ENCODE measurements around the gene KLHL29. TPM values are rescaled to one million over a fixed set of nuclear protein-coding genes. Genes with fewer than 3 reads are reported as not detected.

Gene KLHL29
- total RNA-seq, 1 experiment from 2014 or later, result 2.6 TPM

DNA sequence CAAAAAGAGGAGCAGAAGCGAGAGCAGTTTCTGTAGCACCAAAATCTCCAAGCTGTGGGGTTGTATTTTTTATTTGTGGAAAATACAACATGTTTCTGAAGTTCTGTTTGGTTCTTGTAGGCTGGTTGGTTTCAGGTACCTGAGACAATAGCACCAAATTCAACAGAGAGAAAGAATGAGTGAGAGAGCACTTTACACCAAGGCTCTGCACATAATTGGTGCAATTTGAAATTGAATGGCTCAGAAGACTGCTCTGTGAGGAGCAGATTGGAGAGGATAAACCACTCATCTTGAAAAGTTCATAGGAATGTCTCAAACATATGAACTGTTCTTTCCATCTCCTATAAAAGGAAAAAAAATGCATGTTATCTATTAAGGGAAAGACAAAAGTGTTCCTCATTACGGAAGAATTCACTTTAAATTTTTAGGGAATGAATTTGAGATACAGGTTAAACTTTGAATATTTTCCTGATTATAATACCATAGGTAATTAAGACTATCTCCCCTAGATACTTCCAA, 366.8 kb downstream of the KLHL29 start:
- POLR2A ChIA-PET (ENCODE audit: unreplicated experiment), result no interaction called here

DNA sequence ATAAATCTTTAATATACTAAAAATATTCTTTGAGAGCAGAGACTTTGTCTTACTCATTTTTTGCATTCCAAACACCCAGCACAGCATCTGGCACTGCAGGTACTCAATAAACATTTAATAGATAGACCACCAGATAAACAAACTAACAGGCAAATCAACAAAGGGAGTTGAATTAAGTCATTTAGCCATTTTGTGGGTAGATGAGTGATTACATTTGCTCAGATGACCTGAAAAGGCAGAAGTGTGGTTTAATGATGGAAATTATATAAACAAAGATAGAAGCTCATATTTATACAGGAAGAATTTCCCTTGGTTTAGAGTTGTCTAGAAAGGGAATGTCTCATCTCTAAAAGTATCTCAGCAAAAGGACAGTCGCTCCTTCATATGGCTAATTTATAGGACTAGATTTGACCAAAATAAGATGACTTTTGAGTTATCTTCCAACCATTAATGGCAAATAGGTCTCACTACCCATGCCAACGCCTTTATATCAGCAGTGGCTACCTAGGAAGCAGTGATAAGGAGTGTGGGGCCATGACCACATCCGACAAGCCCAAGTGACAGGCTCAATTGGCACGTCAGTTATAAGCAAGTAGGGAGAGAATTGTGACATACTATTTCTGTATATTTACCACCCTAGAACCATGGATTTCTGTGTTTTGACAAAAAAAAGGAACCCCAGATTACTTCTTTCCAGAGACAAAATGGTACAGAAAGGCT, 368.5 kb downstream of the KLHL29 start:
- no TSS peak for BruUV-seq (replicated peaks)
- no peak overlapping the region for H2AFZ ChIP-seq (ENCODE audit: low read length)
- ChIA-PET CTCF (no interaction called here), POLR2A (ENCODE audit: unreplicated experiment) (no interaction called here)
- no peak overlapping the region for H3K27ac ChIP-seq (ENCODE audit: low read length)
- no peaks in the 10 kb centered on the region for H3K79me2 ChIP-seq (ENCODE audit: low read length)
- H4K20me1 ChIP-seq (ENCODE audit: low read length), result no peaks in the 10 kb centered on the region
- intact Hi-C loops (cut with micrococcal nuclease), result no loop called here
- H3K9ac ChIP-seq (ENCODE audit: low read length), result no peak overlapping the region
- no peaks in the 10 kb centered on the region for H3K9me2 ChIP-seq (replicated peaks; ENCODE audit: low read length)
- H3K4me3 ChIP-seq (ENCODE audit: low read length), result no peak overlapping the region
- H3K36me3 ChIP-seq (ENCODE audit: low read depth, low read length), result peaks cover 10% of the 10 kb centered on the region
- no peak overlapping the region for H3K4me2 ChIP-seq (ENCODE audit: low read length)
- DNase-seq (no peak), ATAC-seq (no peak)
- H3K4me1 ChIP-seq (ENCODE audit: insufficient read depth, low read length), result peaks cover 18% of the 10 kb centered on the region
- TF ChIP-seq, protein P1, sequence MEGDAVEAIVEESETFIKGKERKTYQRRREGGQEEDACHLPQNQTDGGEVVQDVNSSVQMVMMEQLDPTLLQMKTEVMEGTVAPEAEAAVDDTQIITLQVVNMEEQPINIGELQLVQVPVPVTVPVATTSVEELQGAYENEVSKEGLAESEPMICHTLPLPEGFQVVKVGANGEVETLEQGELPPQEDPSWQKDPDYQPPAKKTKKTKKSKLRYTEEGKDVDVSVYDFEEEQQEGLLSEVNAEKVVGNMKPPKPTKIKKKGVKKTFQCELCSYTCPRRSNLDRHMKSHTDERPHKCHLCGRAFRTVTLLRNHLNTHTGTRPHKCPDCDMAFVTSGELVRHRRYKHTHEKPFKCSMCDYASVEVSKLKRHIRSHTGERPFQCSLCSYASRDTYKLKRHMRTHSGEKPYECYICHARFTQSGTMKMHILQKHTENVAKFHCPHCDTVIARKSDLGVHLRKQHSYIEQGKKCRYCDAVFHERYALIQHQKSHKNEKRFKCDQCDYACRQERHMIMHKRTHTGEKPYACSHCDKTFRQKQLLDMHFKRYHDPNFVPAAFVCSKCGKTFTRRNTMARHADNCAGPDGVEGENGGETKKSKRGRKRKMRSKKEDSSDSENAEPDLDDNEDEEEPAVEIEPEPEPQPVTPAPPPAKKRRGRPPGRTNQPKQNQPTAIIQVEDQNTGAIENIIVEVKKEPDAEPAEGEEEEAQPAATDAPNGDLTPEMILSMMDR (conservative IDR thresholded peaks at IDR 0.05; ENCODE audit: low read depth, low read length), result no peak
- TF ChIP-seq EZH2phosphoT487 (IDR thresholded peaks at IDR 0.05; ENCODE audit: borderline replicate concordance, low read length) (no peak), EZH2 (IDR thresholded peaks at IDR 0.05; ENCODE audit: low read length, unreplicated experiment) (no peak)
- H3K9me3 ChIP-seq (ENCODE audit: low read length), result no peaks in the 10 kb centered on the region
- no peaks in the 10 kb centered on the region for H3F3A ChIP-seq (ENCODE audit: low read length, unreplicated experiment)
- H3K27me3 ChIP-seq (ENCODE audit: low read length), result no peaks in the 10 kb centered on the region

More for the DNA sequence above, 366.8 kb downstream of the KLHL29 start:
- Histone ChIP-seq H3K9me2 (replicated peaks; ENCODE audit: low read length) (no peaks in the 10 kb centered on the region), H3K27ac (ENCODE audit: low read length) (no peak overlapping the region), H3K4me1 (ENCODE audit: insufficient read depth, low read length) (peaks cover 6% of the 10 kb centered on the region; the same call in 1 of the 2 replicates), H3K9ac (ENCODE audit: low read length) (no peak overlapping the region), H2AFZ (ENCODE audit: low read length) (no peak overlapping the region), H3K79me2 (ENCODE audit: low read length) (no peaks in the 10 kb centered on the region), H3K27me3 (ENCODE audit: low read length) (no peaks in the 10 kb centered on the region), H4K20me1 (ENCODE audit: low read length) (no peaks in the 10 kb centered on the region), H3K9me3 (ENCODE audit: low read length) (no peaks in the 10 kb centered on the region), H3K4me2 (ENCODE audit: low read length) (no peak overlapping the region), H3K36me3 (ENCODE audit: low read depth, low read length) (peaks cover 3% of the 10 kb centered on the region; the same call in 1 of the 2 replicates), H3K4me3 (ENCODE audit: low read length) (no peak overlapping the region), H3F3A (ENCODE audit: low read length, unreplicated experiment) (no peaks in the 10 kb centered on the region)
- ATAC-seq, result no peak
- intact Hi-C loops (cut with micrococcal nuclease), result no loop called here
- TF ChIP-seq, protein P1 (conservative IDR thresholded peaks at IDR 0.05; ENCODE audit: low read depth, low read length), result no peak
- no peak for TF ChIP-seq EZH2 (IDR thresholded peaks at IDR 0.05; ENCODE audit: low read length, unreplicated experiment)
- no peak for TF ChIP-seq EZH2phosphoT487 (IDR thresholded peaks at IDR 0.05; ENCODE audit: borderline replicate concordance, low read length)
- no peak for DNase-seq
- CTCF ChIA-PET, result no interaction called here
- BruUV-seq (replicated peaks), result no TSS peak

DNA sequence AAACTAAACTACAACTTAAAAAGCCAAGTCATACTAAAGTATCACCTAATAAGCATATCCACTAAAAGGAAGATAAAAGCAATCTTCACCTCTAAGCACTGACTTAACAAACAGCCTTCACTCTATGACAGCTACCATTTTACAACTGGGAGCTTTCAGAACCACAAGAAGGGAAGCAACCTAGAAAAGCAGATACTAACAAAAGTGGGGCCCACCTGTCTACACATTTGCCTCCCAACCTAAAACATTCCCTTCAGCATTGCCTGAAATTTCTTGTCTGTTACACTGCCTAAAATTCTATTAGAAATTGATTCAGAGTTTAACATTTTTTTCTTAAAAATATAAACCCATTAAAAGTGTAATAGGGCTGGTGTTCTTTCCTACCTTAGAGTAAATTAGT, 370.0 kb downstream of the KLHL29 start:
- CTCF ChIA-PET, result no interaction called here

More for the DNA sequence above, 370.0 kb downstream of the KLHL29 start:
- POLR2A ChIA-PET (ENCODE audit: unreplicated experiment), result no interaction called here
- Histone ChIP-seq H3K79me2 (ENCODE audit: low read length) (no peaks in the 10 kb centered on the region), H2AFZ (ENCODE audit: low read length) (no peak overlapping the region), H3K27me3 (ENCODE audit: low read length) (no peaks in the 10 kb centered on the region), H3K4me3 (ENCODE audit: low read length) (no peak overlapping the region), H3K27ac (ENCODE audit: low read length) (no peak overlapping the region), H4K20me1 (ENCODE audit: low read length) (no peaks in the 10 kb centered on the region), H3K4me2 (ENCODE audit: low read length) (no peak overlapping the region), H3K4me1 (ENCODE audit: insufficient read depth, low read length) (peaks cover 14% of the 10 kb centered on the region), H3K9me2 (replicated peaks; ENCODE audit: low read length) (no peaks in the 10 kb centered on the region), H3K36me3 (ENCODE audit: low read depth, low read length) (peaks cover 10% of the 10 kb centered on the region), H3K9ac (ENCODE audit: low read length) (no peak overlapping the region), H3K9me3 (ENCODE audit: low read length) (no peaks in the 10 kb centered on the region), H3F3A (ENCODE audit: low read length, unreplicated experiment) (no peaks in the 10 kb centered on the region)
- DNase-seq, result no peak
- TF ChIP-seq, protein P1 (conservative IDR thresholded peaks at IDR 0.05; ENCODE audit: low read depth, low read length), result no peak
- TF ChIP-seq EZH2 (IDR thresholded peaks at IDR 0.05; ENCODE audit: low read length, unreplicated experiment) (no peak), EZH2phosphoT487 (IDR thresholded peaks at IDR 0.05; ENCODE audit: borderline replicate concordance, low read length) (no peak)
- intact Hi-C loops (cut with micrococcal nuclease), result no loop called here
- BruUV-seq (replicated peaks), result no TSS peak
- no peak for ATAC-seq
